GM12878 (cell line): ENCODE measurements around the gene MYLIP. TPM values are rescaled to one million over a fixed set of nuclear protein-coding genes. Genes with fewer than 3 reads are reported as not detected.

Source experiments
- ATAC-seq: fragments of 200-7000 bp; cut with Tn5 transposase; 3 replicates; pipeline ENCODE4 v1.9.1; 2020; ENCODE audit warnings: mild to moderate bottlenecking, moderate library complexity
- BruUV-seq: library from RNA; stranded (reverse); fragments of 400-500 nt; replicated peaks from 2 replicates; lab custom pipeline; 2021; lab: Mats Ljungman, UMichigan
- CTCF ChIA-PET: fragments of 300-600 bp; sonication (Branson Sonifier 250); formaldehyde crosslinking; extraction: SDS; loops from one replicate; lab custom pipeline; 2021; ENCODE audit warnings: inconsistent platforms; lab: Yijun Ruan, JAX
- POLR2A ChIA-PET: fragments of 350-600 bp; formaldehyde crosslinking; extraction: SDS; loops from one replicate; lab custom pipeline; 2021; ENCODE audit warnings: inconsistent platforms; lab: Charles Lee
- RAD21 ChIA-PET: fragments of 300-600 bp; sonication (Branson Sonifier 250); formaldehyde crosslinking; loops from one replicate; lab custom pipeline; 2023; ENCODE audit warnings: antibody characterized with exemption; ENCODE audit not compliant: unreplicated experiment; lab: Charles Lee
- SMC1A ChIA-PET: fragments of 300-600 bp; sonication (Branson Sonifier 250); formaldehyde crosslinking; loops from one replicate; lab custom pipeline; 2023; ENCODE audit not compliant: unreplicated experiment, uncharacterized antibody; lab: Charles Lee
- DNase-seq: peaks from one replicate; pipeline ENCODE4 v3.0.0-alpha.2; 2011; ENCODE audit warnings: low read depth, low spot score
- FAIRE-seq: peaks from 3 replicates; lab custom pipeline; 2011; peaks lifted over from hg19 to GRCh38; lab: Jason Lieb, UNC
- H2AFZ ChIP-seq: 2 replicates; pipeline ENCODE4 v1.6.0; 2011; ENCODE audit warnings: low read depth, low read length, control low read depth; ENCODE audit not compliant: control insufficient read depth
- H3K27ac ChIP-seq: 2 replicates; pipeline ENCODE4 v1.5.1; 2011; ENCODE audit warnings: control low read depth; ENCODE audit not compliant: control insufficient read depth, insufficient read depth
- H3K27me3 ChIP-seq, 2 experiments: replicated peaks in 1 of 2; 2 replicates each; pipeline versions ENCODE4 v1.6.0 to v1.6.1; 2011; ENCODE audit warnings: low read length in 1 of 2; ENCODE audit not compliant: control insufficient read depth in 2 of 2, insufficient read depth in 2 of 2
- H3K36me3 ChIP-seq, 2 experiments: 2 replicates each; pipeline ENCODE4 v1.5.1; 2011; ENCODE audit warnings: low read length in 1 of 2; ENCODE audit not compliant: control insufficient read depth in 2 of 2, insufficient read depth in 2 of 2
- H3K4me1 ChIP-seq: 2 replicates; pipeline ENCODE4 v1.6.1; 2011; ENCODE audit warnings: mild to moderate bottlenecking, low read length, moderate library complexity, mixed read lengths; ENCODE audit not compliant: control insufficient read depth, insufficient read depth
- H3K4me2 ChIP-seq: 2 replicates; pipeline ENCODE4 v1.6.0; 2011; ENCODE audit warnings: control low read depth; ENCODE audit not compliant: control insufficient read depth, insufficient read depth
- H3K4me3 ChIP-seq: fragments of 200-600 bp; sonication (generic); 2 replicates; pipeline ENCODE4 v1.5.1; 2016
- H3K79me2 ChIP-seq: 2 replicates; pipeline ENCODE4 v1.6.0; 2011; ENCODE audit warnings: low read length; ENCODE audit not compliant: control insufficient read depth, insufficient read depth
- H3K9ac ChIP-seq: 2 replicates; pipeline ENCODE4 v1.8.0; 2011; ENCODE audit warnings: low read length, control low read depth, mixed read lengths; ENCODE audit not compliant: control insufficient read depth, insufficient read depth
- H3K9me3 ChIP-seq: replicated peaks from 3 replicates; pipeline ENCODE4 v1.5.1; 2011; ENCODE audit warnings: mild to moderate bottlenecking, low read length; ENCODE audit not compliant: control insufficient read depth, insufficient read depth
- H4K20me1 ChIP-seq: 2 replicates; pipeline ENCODE4 v1.6.0; 2011; ENCODE audit not compliant: control insufficient read depth, insufficient read depth
- BHLHE40 ChIP-seq, 2 experiments: fragments of 450-650 bp in 1 of 2; IDR thresholded peaks; 2 replicates each; pipeline ENCODE4 v1.6.1; 2011 to 2017; ENCODE audit warnings: low read depth in 2 of 2, borderline replicate concordance in 1 of 2, improper control_type of control experiment in 1 of 2, low read length in 1 of 2, mild to moderate bottlenecking in 1 of 2
- BRCA1 ChIP-seq: IDR thresholded peaks from 2 replicates; pipeline ENCODE4 v1.6.1; 2011; ENCODE audit warnings: low read depth, low read length, improper control_type of control experiment
- CBX3 ChIP-seq: fragments of 200-600 bp; sonication (generic); IDR thresholded peaks from 2 replicates; pipeline ENCODE4 v1.6.1; 2016; ENCODE audit warnings: low read depth, borderline replicate concordance
- IKZF1 ChIP-seq: fragments of 450-650 bp; conservative IDR thresholded peaks from 2 replicates; pipeline ENCODE4 v1.6.1; 2017; ENCODE audit warnings: antibody characterized with exemption, mild to moderate bottlenecking
- IKZF2 ChIP-seq, 2 experiments: fragments of 450-650 bp; IDR thresholded peaks; 2 replicates each; pipeline ENCODE4 v1.6.1; 2017; ENCODE audit warnings: mild to moderate bottlenecking in 2 of 2, moderate library complexity in 2 of 2
- NFIC ChIP-seq: IDR thresholded peaks from 2 replicates; pipeline ENCODE4 v1.6.1; 2012; ENCODE audit warnings: low read depth, mild to moderate bottlenecking, inconsistent platforms, low read length, moderate library complexity
- NR2C1 ChIP-seq: fragments of 450-650 bp; IDR thresholded peaks from 2 replicates; pipeline ENCODE4 v1.6.1; 2017; ENCODE audit warnings: antibody characterized with exemption, mild to moderate bottlenecking, moderate library complexity
- NR2F1 ChIP-seq: fragments of 450-650 bp; conservative IDR thresholded peaks from 2 replicates; pipeline ENCODE4 v1.6.1; 2017; ENCODE audit warnings: mild to moderate bottlenecking
- RUNX3 ChIP-seq: IDR thresholded peaks from 2 replicates; pipeline ENCODE4 v1.6.1; 2012; ENCODE audit warnings: low read length, inconsistent platforms
- SUPT20H ChIP-seq: IDR thresholded peaks from 2 replicates; pipeline ENCODE4 v1.6.1; 2011; ENCODE audit warnings: low read depth, mild to moderate bottlenecking, low read length, moderate library complexity, borderline replicate concordance; ENCODE audit not compliant: control insufficient read depth
- YBX1 ChIP-seq: fragments of 450-650 bp; IDR thresholded peaks from 2 replicates; pipeline ENCODE4 v1.6.1; 2016; ENCODE audit warnings: antibody characterized with exemption
- ZNF217 ChIP-seq: fragments of 450-650 bp; IDR thresholded peaks from 2 replicates; pipeline ENCODE4 v1.6.1; 2017; ENCODE audit warnings: antibody characterized with exemption, mild to moderate bottlenecking
- ZNF274 ChIP-seq: IDR thresholded peaks from one replicate; pipeline ENCODE4 v1.8.0; 2011; ENCODE audit not compliant: insufficient read length, insufficient read depth
- ZNF687 ChIP-seq: fragments of 450-650 bp; IDR thresholded peaks from 2 replicates; pipeline ENCODE4 v1.6.1; 2017; ENCODE audit warnings: mild to moderate bottlenecking, moderate library complexity
- WGBS: methylation state at CpG from one replicate; pipeline ENCODE4 v1.1.6; 2016; ENCODE audit warnings: low lambda C conversion rate; ENCODE audit not compliant: insufficient replicate concordance, insufficient coverage; ENCODE audit errors: missing lambda C conversion rate; 5-methylcytosine and 5-hydroxymethylcytosine counted together
- in situ Hi-C: fragments of 300-500 bp; cut with MboI; formaldehyde crosslinking; loops from 9 replicates; pipeline ENCODE4 v1.14.3; 2018; ENCODE audit warnings: mixed read lengths
- intact Hi-C: fragments of 100-400 bp; cut with micrococcal nuclease; formaldehyde crosslinking; loops from one replicate; pipeline ENCODE4 v1.14.2; 2022; ENCODE audit not compliant: unreplicated experiment
- polyA plus RNA-seq, 11 experiments: library from polyadenylated mRNA; depleted of rRNA in 4 of 11; unstranded in 6 of 11; stranded (reverse) in 5 of 11; fragments of >200 nt; fragmentation: Nextera tagmentation in 4 of 11; fragmentation: Illumina TruSeq in 1 of 11; extraction: Ambion mirVana in 4 of 11; extraction: Trizol in 1 of 11; gene quantifications; 1 replicate in 1 of 11; 2 replicates in 10 of 11; pipeline versions ENCODE4 v1.2.1 to v1.2.3, GENCODE V29; 2011 to 2016; ENCODE audit warnings: inconsistent platforms in 2 of 11, missing spikeins in 2 of 11, low read depth in 1 of 11
- total RNA-seq, 4 experiments: library from RNA; depleted of rRNA in 3 of 4; stranded (reverse); fragments of >200 nt in 3 of 4; fragmentation: Illumina TruSeq in 1 of 4; extraction: Trizol in 1 of 4; gene quantifications; 2 replicates each; pipeline versions ENCODE4 v1.2.1 to v1.2.3, GENCODE V29; 2013 to 2021
- TF ChIP-seq, protein P1 (sequence below): fragments of 450-650 bp; IDR thresholded peaks from 2 replicates; pipeline ENCODE4 v1.6.1; 2017; ENCODE audit warnings: mild to moderate bottlenecking, low read depth, inconsistent platforms; ENCODE audit not compliant: poor library complexity, severe bottlenecking

MYLIP gene
- total and polyA plus RNA-seq, 10 of the 15 experiments (the other 5 are each of a cell fraction or from before 2014, with no cell fraction given) = 5.3 to 123 (median 12.5) TPM

GRCh38 chr6:16168121-16168520 is 39.2 kb downstream of the MYLIP start:
- ATAC-seq = peak; percentile 79
- in situ Hi-C loops = no loop called here
- ChIA-PET CTCF (interaction anchor here (0.6 to 2.3 kb wide), 5 partner anchors 15 to 476 kb away, joined by 3 to 43 read pairs (median 10); no protein-coding TSS in a partner anchor), RAD21 (interaction anchor here (1.6 to 2.3 kb wide), 4 partner anchors 15 to 476 kb away, joined by 6 to 28 read pairs (median 12); no protein-coding TSS in a partner anchor), SMC1A (interaction anchor here (2.1 to 2.6 kb wide), 4 partner anchors 12 to 391 kb away, joined by 8 to 17 read pairs (median 12); no protein-coding TSS in a partner anchor), POLR2A (no interaction called here)
- intact Hi-C loops = loop anchor here (5.0 kb wide), 1 partner anchor 36 kb away; no protein-coding TSS in a partner anchor
- H3K9me3 ChIP-seq = no peaks in the 10 kb centered on the region
- no peaks in the 10 kb centered on the region for H3K36me3 ChIP-seq
- no peak for DNase-seq
- H3K4me1 ChIP-seq = peaks cover 18% of the 10 kb centered on the region
- no peak for FAIRE-seq
- H3K4me2 ChIP-seq = peak overlapping the region; percentile 77
- no peaks in the 10 kb centered on the region for H4K20me1 ChIP-seq
- H3K27ac ChIP-seq = no peak overlapping the region; the same call in 1 of the 2 replicates
- H2AFZ ChIP-seq = peak overlapping the region; percentile 39
- H3K9ac ChIP-seq = no peak overlapping the region
- BruUV-seq = no TSS peak
- no peaks in the 10 kb centered on the region for H3K27me3 ChIP-seq
- TF ChIP-seq YBX1 (no peak), IKZF1 (peak; percentile 43; the same call in 1 of the 2 replicates), BRCA1 (no peak), ZNF687 (no peak), IKZF2 (IDR thresholded peaks at IDR 0.05) (peak in 1 of 2 experiments; percentile 12; a peak in 1 of 4 replicates), ZNF217 (no peak), CBX3 (no peak), NFIC (no peak), BHLHE40 (IDR thresholded peaks at IDR 0.05; ENCODE audit: borderline replicate concordance in 1 of 2, low read depth in 2 of 2, low read length in 1 of 2) (0 out of 4 replicates have a peak, but pooled peaks of 1 of the 2 experiments have one; percentile 14), ZNF274 (no peak), SUPT20H (no peak), NR2C1 (no peak), NR2F1 (peak; percentile 87), RUNX3 (peak; percentile 60)
- TF ChIP-seq, protein P1, sequence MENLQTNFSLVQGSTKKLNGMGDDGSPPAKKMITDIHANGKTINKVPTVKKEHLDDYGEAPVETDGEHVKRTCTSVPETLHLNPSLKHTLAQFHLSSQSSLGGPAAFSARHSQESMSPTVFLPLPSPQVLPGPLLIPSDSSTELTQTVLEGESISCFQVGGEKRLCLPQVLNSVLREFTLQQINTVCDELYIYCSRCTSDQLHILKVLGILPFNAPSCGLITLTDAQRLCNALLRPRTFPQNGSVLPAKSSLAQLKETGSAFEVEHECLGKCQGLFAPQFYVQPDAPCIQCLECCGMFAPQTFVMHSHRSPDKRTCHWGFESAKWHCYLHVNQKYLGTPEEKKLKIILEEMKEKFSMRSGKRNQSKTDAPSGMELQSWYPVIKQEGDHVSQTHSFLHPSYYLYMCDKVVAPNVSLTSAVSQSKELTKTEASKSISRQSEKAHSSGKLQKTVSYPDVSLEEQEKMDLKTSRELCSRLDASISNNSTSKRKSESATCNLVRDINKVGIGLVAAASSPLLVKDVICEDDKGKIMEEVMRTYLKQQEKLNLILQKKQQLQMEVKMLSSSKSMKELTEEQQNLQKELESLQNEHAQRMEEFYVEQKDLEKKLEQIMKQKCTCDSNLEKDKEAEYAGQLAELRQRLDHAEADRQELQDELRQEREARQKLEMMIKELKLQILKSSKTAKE = no peak
- no peaks in the 10 kb centered on the region for H3K79me2 ChIP-seq
- no peak overlapping the region for H3K4me3 ChIP-seq
- 47% methylated on average over 5 of the region's 5 CpGs for WGBS
